ENCODE data around the gene LCN6.

DNA sequence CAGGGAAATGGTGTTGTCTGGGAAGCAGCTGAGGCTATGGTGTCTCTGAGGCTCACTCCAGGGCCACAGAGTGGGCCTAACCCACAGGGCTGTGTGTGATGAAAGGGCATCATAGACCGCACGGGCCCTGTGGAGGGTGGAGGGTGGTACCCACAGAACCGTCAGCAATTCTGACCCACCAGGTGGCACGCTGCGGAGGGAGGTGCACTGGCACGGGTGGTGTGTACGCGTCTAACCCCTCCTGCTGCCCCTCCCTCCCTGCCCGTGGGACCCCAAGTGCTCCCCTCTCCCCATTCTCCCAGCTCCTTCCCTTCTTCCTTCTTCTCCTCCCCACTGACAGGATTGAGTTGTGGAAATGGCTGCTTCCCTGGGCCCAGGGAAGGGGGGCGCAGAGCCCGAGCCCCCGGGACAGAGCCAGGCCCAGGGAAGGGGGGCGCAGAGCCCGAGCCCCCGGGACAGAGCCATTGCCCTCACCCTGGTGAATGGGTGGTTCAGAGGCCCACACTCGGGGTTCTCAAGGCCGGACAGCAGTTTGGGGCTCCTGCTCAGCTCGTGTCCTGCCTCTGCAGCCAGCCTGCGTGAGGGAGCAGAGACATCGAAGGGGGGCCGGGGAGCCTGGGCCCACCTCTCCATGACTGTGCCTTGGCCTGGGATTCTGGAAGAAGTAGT, 12.4 kb downstream of the LCN6 start:
- TF ChIP-seq, protein P1, sequence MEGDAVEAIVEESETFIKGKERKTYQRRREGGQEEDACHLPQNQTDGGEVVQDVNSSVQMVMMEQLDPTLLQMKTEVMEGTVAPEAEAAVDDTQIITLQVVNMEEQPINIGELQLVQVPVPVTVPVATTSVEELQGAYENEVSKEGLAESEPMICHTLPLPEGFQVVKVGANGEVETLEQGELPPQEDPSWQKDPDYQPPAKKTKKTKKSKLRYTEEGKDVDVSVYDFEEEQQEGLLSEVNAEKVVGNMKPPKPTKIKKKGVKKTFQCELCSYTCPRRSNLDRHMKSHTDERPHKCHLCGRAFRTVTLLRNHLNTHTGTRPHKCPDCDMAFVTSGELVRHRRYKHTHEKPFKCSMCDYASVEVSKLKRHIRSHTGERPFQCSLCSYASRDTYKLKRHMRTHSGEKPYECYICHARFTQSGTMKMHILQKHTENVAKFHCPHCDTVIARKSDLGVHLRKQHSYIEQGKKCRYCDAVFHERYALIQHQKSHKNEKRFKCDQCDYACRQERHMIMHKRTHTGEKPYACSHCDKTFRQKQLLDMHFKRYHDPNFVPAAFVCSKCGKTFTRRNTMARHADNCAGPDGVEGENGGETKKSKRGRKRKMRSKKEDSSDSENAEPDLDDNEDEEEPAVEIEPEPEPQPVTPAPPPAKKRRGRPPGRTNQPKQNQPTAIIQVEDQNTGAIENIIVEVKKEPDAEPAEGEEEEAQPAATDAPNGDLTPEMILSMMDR (IDR thresholded peaks at IDR 0.05), result no peak
- no peak for TF ChIP-seq POLR2A (IDR thresholded peaks at IDR 0.05)
- TF ChIP-seq EP300 (IDR thresholded peaks at IDR 0.05), result no peak
- no peak for TF ChIP-seq POLR2AphosphoS5 (IDR thresholded peaks at IDR 0.05)

Measured in suprapubic skin (tissue), 4 donors.